Transverse colon (tissue), 4 donors: Measurements from ENCODE around the gene UMAD1. TPM values are rescaled to one million over a fixed set of nuclear protein-coding genes. Genes with fewer than 3 reads are reported as not detected.

Experiments used
- DNase-seq: peaks from one replicate; pipeline ENCODE4 v3.0.0-alpha.2; 2019
- H3K27ac ChIP-seq, 4 donors: fragments of 200-600 bp; sonication (generic); 2 replicates each; pipeline ENCODE4 v1.5.1; 2016 to 2018; ENCODE audit warnings: inconsistent platforms in 4 of 4
- H3K27me3 ChIP-seq: fragments of 200-600 bp; sonication (generic); 2 replicates; pipeline ENCODE4 v1.5.1; 2017; ENCODE audit warnings: inconsistent platforms
- H3K36me3 ChIP-seq, 4 donors: fragments of 200-600 bp; sonication (generic); 2 replicates each; pipeline ENCODE4 v1.5.1; 2017 to 2019; ENCODE audit warnings: inconsistent platforms in 4 of 4
- H3K4me1 ChIP-seq, 4 donors: fragments of 200-600 bp; sonication (generic); 2 replicates each; pipeline ENCODE4 v1.5.1; 2017 to 2020; ENCODE audit warnings: inconsistent platforms in 4 of 4
- H3K4me3 ChIP-seq, 4 donors: fragments of 200-600 bp; sonication (generic); 1 replicate in 1 of 4; 2 replicates in 3 of 4; pipeline versions ENCODE4 v1.5.1 to v1.6.1; 2017 to 2019; ENCODE audit warnings: inconsistent platforms in 4 of 4
- H3K9me3 ChIP-seq, 2 donors: fragments of 200-600 bp; sonication (generic); 2 replicates each; pipeline ENCODE4 v1.5.1; 2017 to 2019; ENCODE audit warnings: inconsistent platforms in 2 of 2
- CTCF ChIP-seq, 5 experiments: fragments of 200-600 bp in 3 of 5; fragments of 450-650 bp in 2 of 5; sonication (generic) in 3 of 5; IDR thresholded peaks; 1 replicate in 2 of 5; 2 replicates in 3 of 5; pipeline ENCODE4 v1.5.1; 2016 to 2017; ENCODE audit warnings: antibody characterized with exemption in 5 of 5, inconsistent platforms in 3 of 5, mild to moderate bottlenecking in 2 of 5, moderate library complexity in 1 of 5
- EP300 ChIP-seq: sonication (generic); formaldehyde crosslinking; IDR thresholded peaks from one replicate; pipeline ENCODE4 v1.6.1; 2017; ENCODE audit warnings: antibody characterized with exemption, low read depth
- POLR2A ChIP-seq: fragments of 450-650 bp; IDR thresholded peaks from one replicate; pipeline ENCODE4 v1.6.1; 2016; ENCODE audit warnings: antibody characterized with exemption, mild to moderate bottlenecking, moderate library complexity
- POLR2AphosphoS5 ChIP-seq, 3 donors: sonication (generic); formaldehyde crosslinking; IDR thresholded peaks; one replicate each; pipeline ENCODE4 v1.6.1; 2016; ENCODE audit warnings: antibody characterized with exemption in 3 of 3
- WGBS, 2 donors: methylation state at CpG; one replicate each; pipeline ENCODE4 v1.1.5; 2018; ENCODE audit warnings: low coverage in 1 of 2; 5-methylcytosine and 5-hydroxymethylcytosine counted together
- in situ Hi-C, 4 donors: fragments of 200-750 bp; cut with MboI; loops; one replicate each; pipeline versions ENCODE4 v1.15.0 to v1.15.1; 2017; ENCODE audit warnings: low sequenced_read_pairs in 3 of 4, low pct_ligation_motif_present in 1 of 4, low pct_unique_long_range_greater_than_20kb in 1 of 4
- intact Hi-C: fragments of 100-400 bp; cut with DNase I; formaldehyde crosslinking; loops from one replicate; pipeline ENCODE4 v1.15.1; 2023; ENCODE audit warnings: low total_unique reads
- total RNA-seq, 4 donors: library from RNA; depleted of rRNA; stranded (reverse); fragments of >200 nt; gene quantifications; one replicate each; pipeline ENCODE4 v1.1.0, GENCODE V29; 2016

The UMAD1 gene
- total RNA-seq, 4 donors from 2014 or later, result 0.40 to 21.3 (median 14.6) TPM

DNA sequence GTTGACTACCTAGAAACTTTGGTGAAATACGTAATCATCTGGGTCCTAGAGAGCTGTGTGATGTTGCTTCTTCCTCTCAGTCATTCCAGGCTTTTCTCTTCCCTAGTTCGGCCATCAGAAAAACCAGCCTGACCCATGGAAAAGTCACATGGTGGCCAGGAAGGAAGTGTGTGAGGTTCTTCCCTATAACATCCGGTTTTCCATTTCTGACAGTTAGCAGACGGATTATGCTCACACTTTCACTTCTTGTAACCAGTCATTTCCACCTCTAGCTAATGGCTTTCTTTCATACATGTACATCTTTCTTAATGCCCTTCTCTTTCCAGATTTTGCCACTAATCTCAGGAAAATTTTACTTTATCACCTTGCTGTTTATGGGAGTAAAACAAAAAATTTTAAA is 218.0 kb downstream of the UMAD1 start:
- Histone ChIP-seq H3K27me3 (no peaks in the 10 kb centered on the region), H3K4me1 (peaks cover 0 to 4% (median 0%) of the 10 kb centered on the region in 4 donors), H3K9me3 (peaks cover 10 to 14% of the 10 kb centered on the region in 2 donors), H3K36me3 (peaks cover 0 to 7% (median 0%) of the 10 kb centered on the region in 4 donors), H3K27ac (no peak overlapping the region), H3K4me3 (no peak overlapping the region)
- TF ChIP-seq EP300 (no peak), POLR2A (no peak)
- intact Hi-C loops (no loop called here), in situ Hi-C loops (no loop called here)
- no peak for DNase-seq
- WGBS, 2 donors, result 68 to 77% methylated on average over 3 to 4 of the region's 4 CpGs

- Histone ChIP-seq H3K4me3 (no peak overlapping the region), H3K27ac (no peak overlapping the region), H3K9me3 (peaks cover 10 to 13% of the 10 kb centered on the region in 2 donors), H3K36me3 (peaks cover 0 to 7% (median 0%) of the 10 kb centered on the region in 4 donors), H3K4me1 (peaks cover 0 to 4% (median 0%) of the 10 kb centered on the region in 4 donors), H3K27me3 (no peaks in the 10 kb centered on the region)
- intact Hi-C loops (no loop called here), in situ Hi-C loops (no loop called here)
- DNase-seq, result no peak
- TF ChIP-seq POLR2AphosphoS5 (IDR thresholded peaks at IDR 0.05), result no peak
- no peak for TF ChIP-seq CTCF (IDR thresholded peaks at IDR 0.05)
- no peak for TF ChIP-seq POLR2A
- no peak for TF ChIP-seq EP300
- WGBS, 2 donors, result 96 to 97% methylated on average over 4 of the region's 4 CpGs
Observed at GRCh38 chr7:7859411-7859810, 218.9 kb downstream of the UMAD1 start.

DNA sequence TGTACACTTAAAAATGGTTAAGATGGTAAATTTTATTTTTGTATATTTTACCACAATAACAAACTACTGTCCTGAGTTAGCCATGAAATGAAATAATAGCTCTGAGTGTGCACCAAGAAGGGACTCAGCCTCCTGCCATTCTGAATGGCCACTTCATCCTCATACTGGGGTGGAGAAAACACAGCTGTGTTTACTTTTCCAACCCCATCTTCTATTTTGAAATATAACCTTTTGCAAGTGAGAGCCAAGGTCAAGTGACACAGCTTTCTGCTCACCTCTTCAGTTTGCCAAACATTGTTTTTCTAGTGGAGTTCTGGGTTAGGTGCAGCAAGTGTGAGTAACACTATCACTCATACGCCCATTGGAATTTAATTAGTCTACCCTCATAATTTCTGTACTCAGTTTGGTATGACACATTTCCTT is 220.7 kb downstream of the UMAD1 start:
- WGBS, 2 donors, result 75 to 85% methylated on average over 1 of the region's 1 CpG
- H3K27me3 ChIP-seq, result no peaks in the 10 kb centered on the region
- no peak for DNase-seq
- intact Hi-C loops, result no loop called here
- H3K36me3 ChIP-seq, result no peaks in the 10 kb centered on the region
- peaks cover 0 to 4% (median 0%) of the 10 kb centered on the region in 4 donors for H3K4me1 ChIP-seq
- no peak for TF ChIP-seq POLR2AphosphoS5 (IDR thresholded peaks at IDR 0.05)
- TF ChIP-seq EP300, result no peak
- no peak for TF ChIP-seq POLR2A
- TF ChIP-seq CTCF (IDR thresholded peaks at IDR 0.05), result no peak
- in situ Hi-C loops, result no loop called here
- H3K9me3 ChIP-seq, result no peaks in the 10 kb centered on the region
- H3K27ac ChIP-seq, result no peak overlapping the region
- no peak overlapping the region for H3K4me3 ChIP-seq

DNA sequence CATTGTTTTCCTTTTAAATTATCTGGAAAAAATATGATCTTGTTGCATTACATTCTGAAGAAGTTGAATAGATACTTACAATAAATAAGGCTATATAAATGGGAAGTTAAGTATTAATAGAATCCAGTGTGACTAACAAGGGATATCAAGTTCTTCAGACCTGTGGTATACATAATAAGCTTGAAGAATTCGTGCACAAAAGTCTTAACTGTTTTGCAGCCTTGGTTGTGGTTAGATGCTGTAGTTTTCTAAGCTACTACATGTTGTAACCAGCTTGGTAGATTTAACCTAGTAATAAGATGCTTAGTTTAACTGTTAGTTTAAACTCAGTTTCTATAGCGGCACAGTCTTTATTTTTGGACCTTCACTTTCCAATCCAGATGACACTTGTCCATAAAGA is 221.8 kb downstream of the UMAD1 start:
- TF ChIP-seq POLR2A (no peak), POLR2AphosphoS5 (IDR thresholded peaks at IDR 0.05) (no peak), EP300 (no peak), CTCF (IDR thresholded peaks at IDR 0.05) (no peak)
- DNase-seq, result no peak
- Histone ChIP-seq H3K4me3 (no peak overlapping the region), H3K9me3 (no peaks in the 10 kb centered on the region), H3K36me3 (no peaks in the 10 kb centered on the region), H3K27ac (no peak overlapping the region), H3K4me1 (peaks cover 0 to 4% (median 0%) of the 10 kb centered on the region in 4 donors), H3K27me3 (no peaks in the 10 kb centered on the region)
- in situ Hi-C loops (no loop called here), intact Hi-C loops (no loop called here)
- WGBS, 2 donors, result 80 to 86% methylated on average over 2 of the region's 2 CpGs
